GM19463 (cell line): ENCODE data around the gene RARB.
A peak's percentile ranks its signal among the peaks of the same experiment; 100 is the strongest.

Experiments used
- ATAC-seq: cut with Tn5 transposase; IDR thresholded peaks from one replicate; pipeline ENCODE4 v1.9.1; 2021; ENCODE audit warnings: mild to moderate bottlenecking, moderate library complexity; ENCODE audit not compliant: unreplicated experiment

RARB gene

GRCh38 chr3:25447285-25447684 is 19.2 kb downstream of the RARB start:
- no peak for ATAC-seq

- no peak for ATAC-seq
Measured at GRCh38 chr3:25447925-25448324, 19.9 kb downstream of the RARB start.

DNA sequence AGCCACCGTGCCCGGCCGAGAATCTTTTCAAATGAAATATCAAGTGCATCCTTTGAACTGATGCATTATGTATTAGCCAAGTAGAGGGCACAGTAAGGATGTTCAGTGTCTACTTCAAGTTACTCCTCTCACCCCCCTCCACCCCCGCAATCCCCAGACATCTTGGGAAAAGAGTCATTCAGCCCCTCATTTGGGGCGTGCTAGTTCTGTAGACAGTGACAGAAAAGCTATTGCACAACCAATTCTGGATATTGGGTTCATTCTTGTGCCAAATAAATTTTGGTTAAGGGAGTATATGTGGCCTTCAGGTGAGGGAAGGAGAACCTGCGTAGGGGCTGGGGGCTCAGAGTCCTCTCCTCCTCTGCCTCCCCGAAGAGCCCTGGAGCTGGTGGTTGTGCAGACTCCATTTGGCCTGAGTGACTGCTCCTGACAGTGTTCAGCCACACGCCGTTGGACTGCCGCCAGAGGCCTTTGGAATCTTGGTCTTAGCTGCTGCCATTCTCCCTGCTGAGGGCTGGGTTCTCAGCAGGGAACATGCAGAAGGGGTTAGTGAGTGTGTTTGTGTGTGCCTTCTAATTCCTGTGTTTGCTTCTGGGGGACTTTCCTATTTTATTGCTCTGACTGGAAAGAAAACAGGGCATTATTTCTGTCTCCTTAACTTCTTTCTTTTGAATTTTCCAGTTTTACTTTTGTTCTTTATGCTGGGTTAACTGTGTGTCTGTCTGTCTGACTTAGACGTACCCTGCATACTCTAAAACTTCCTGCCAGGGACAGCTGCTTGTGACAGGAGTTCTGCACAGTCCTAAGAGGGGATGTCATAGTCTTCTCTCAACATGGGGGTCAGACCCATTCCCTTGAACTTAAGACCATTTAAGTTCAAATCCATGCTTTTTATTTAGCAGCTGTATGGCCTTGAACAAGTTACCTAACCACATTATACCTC is 21.0 kb downstream of the RARB start:
- ATAC-seq = no peak

DNA sequence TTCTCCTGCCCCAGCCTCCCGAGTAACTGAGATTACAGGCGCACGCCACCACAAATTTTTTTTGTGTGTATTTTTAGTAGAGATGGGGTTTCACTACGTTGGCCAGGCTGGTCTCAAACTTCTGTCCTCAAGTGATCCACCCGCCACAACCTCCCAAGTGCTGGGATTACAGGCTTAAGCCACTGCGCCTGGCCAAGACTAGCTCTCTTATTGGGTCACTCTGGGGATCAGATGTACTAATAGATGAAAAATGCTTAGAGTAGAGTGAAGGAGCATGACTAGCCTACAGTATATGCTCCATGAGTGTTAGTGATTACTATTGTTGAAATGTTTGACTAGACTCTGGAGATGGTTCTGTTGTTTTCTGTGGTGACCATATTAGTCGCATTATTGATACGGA is 21.8 kb downstream of the RARB start:
- ATAC-seq = no peak

DNA sequence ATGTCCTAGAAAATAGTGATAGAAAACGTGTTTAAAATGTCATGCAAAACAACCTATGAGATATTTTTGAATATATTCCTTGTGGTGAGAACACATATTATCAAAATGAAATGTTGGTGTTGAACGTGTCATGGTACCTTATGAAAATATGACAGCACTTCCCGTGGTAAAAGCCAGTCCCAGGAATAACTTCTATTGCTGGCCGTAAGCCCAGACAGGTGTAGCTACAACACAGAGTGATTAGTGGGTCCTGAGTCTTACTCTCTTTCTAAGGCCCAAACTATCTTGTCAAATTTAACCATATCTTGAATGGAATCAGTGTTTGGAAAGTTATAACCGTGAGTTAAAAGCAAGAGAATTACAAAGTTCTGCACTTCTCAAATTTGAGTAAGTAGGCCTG is 24.1 kb downstream of the RARB start:
- no peak for ATAC-seq

GRCh38 chr3:25452740-25453139 is 24.7 kb downstream of the RARB start:
- no peak for ATAC-seq

DNA sequence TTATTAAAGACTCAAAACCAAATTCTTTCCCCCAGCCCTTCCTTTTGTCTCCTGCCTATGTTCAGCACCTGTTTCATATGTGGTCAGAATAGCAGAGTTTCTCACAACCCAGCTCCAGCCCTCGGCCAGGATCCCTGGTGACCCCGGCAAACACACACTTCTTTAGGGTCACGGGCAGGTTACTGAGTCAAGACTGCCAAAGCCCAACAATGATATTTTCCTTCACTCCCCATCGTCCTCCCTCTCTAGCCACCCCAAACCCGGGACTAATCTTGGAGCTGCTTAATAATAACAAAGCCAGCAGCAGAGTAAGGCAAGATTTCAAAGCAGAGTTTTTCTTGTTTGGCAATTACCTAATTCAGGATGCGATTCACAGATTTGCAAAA is 25.5 kb downstream of the RARB start:
- no peak for ATAC-seq

GRCh38 chr3:25454005-25454927 is 26.2 kb downstream of the RARB start:
- ATAC-seq = no peak

GRCh38 chr3:25455441-25456132 is 27.5 kb downstream of the RARB start:
- ATAC-seq = no peak

- no peak for ATAC-seq
Measured at GRCh38 chr3:25456723-25457670, 28.9 kb downstream of the RARB start.

DNA sequence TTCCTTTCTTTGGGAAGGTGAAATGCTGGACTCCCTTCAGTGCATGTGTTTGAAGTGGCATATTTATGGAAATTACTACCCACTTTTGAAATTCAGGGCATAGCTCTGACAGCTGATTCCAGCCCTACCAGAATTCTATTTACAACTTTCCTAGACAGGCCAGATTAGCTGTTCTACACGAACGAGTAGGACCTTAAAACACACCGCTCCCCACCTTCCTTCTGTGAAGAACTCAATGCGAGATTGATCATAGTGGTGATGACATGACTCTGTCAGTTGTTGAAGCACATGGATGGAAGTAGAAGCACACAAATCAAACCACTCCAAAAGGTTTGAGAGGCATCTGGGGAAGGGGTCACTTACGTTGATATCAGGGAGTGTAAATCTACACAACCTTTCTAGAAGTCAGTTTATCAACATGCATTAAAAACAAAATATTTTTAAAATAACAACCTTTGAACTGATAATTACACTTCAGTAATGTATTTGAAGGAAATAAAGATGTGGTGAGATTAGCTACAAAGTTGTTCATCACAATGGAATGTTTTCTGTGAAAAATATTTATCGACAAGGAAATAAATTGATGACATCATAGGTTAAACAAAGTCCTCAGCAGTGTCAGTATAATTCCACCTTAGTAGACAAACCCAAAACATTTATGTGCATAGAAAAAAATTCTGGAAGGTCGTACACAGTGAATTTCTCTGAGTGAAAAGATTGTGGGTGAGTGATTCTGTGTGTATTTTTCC is 29.8 kb downstream of the RARB start:
- ATAC-seq = no peak

DNA sequence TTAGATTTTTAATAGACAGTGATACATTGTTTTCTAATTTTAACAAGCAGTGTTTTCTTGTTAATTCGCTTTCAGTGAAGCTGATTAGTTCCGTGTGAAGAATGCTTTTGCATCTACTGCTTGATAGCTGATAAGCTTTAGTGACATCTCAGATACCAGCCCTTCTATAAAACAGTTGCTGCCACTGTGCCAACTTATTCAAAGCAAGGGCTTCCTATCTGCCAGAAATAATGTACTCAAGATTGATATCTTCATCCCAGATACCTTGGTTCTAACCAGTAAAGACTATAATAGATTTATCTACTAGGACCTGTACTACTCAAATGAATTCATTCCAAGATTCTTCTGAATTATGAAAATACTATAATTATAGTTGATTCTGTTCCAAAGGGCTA is 30.4 kb downstream of the RARB start:
- ATAC-seq = no peak

- peak; percentile 95 for ATAC-seq
Measured at GRCh38 chr3:25460751-25461150, 32.7 kb downstream of the RARB start.

- ATAC-seq = no peak
Measured at GRCh38 chr3:25461946-25462345, 33.9 kb downstream of the RARB start.

GRCh38 chr3:25462495-25462894 is 34.4 kb downstream of the RARB start:
- no peak for ATAC-seq

DNA sequence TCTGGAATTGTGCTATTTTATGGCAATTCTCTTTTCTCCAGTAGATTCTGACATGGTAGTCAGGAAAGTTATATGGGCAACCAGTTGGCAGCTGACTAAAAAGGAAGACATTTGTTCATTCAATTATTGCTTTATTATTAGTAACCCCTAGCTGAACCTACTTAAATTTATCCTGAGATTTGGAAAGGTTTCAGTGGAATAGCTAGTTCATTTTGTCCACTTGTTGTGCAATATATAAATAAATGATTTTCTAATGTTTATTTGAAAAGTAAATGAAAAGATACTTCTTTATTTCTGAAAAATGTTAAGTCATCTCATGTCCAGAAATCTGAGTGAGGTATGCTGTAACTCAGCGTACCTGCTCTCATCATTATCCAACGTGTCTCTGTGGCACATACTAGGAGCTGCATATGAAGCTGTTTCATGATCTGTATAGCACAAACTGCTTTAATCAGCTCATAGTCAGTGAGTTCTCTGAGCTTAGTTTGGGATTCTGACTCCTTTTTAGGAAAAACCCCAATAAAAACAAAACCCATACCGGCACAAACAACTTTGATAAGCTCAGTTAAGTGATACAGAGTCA is 35.9 kb downstream of the RARB start:
- ATAC-seq = no peak

DNA sequence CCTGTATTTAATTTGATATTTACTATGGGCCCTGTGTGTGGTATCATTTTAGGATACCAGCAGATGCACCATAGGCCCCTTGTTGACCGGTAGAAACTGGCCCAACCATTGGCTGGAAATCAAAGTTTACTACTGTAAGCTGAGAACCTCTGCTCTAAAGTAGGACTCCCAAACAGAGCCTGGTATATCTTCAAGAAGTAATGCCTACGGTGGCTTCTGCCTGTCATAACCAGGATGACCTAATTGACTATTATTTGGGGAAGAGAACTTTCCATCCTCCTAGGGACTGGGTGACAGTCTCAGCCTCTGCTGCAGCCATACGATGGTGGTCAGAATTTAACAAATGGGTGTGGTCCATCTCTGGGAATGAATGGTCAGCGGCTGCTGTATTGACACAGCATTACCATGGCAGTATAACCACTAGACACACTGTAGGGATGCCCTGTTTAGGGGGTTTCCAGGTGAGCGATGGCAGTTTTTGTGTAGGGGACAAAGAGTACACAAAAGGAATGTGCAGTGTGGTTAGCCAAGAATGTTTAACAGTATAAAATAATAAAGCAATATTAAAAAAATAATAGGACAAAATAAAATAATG is 37.3 kb downstream of the RARB start:
- ATAC-seq = no peak

DNA sequence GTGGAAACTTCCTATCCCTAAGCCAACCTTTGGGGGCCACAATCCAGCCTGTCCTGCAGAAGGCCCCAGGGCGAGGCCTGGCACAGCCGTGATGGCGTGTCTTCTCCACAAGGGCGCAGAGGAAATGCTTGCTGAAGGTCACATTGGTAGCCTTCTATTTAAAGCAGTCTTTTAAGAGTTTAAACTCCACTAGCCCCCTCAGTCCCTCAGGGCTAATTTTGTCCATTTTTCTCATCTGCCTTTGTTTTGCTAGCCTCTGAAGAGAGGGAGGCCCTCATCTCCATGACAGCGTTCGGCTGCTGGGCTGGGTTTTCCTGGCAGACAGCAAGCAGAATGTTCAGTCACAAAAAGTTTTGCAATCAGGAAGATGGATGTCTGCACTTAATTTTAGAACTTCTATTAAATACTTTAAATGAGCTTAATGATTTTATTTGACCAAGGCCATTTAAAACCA is 40.8 kb downstream of the RARB start:
- ATAC-seq = no peak

DNA sequence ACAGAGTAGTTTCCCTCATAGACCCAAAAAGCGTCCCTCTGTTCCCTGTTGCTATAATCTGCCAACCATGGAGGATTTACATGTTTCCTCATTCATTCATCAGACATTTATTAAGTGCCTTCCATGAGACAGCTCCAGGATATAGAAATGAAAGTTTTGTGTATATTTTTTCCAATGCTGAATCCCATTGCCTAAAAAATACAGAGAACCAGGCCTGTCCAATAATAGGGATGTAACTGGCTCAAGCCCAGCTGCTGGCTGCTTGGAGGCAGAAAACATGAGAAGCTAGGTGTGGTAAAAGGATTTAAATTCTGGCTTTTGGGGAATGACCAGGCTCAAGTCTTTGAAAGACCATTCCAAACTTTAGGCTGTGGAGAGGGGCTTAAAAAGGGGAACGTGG is 41.5 kb downstream of the RARB start:
- ATAC-seq = no peak
